Fibroblast of peridontal ligament (primary cell): ENCODE data around the gene TUBG2.

ENCODE experiments used
- DNase-seq: peaks from one replicate; pipeline ENCODE4 v3.0.0-alpha.2; 2010; ENCODE audit errors: extremely low read depth

The TUBG2 gene

GRCh38 chr17:42676424-42677011, 17.4 kb downstream of the TUBG2 start, which contains the start of gene PLEKHH3:
TSS of gene PLEKHH3 (minus strand) at chr17:42676994. CDS start at chr17:42676563, 431 bp downstream.
- no peak for DNase-seq

GRCh38 chr17:42677012-42677857, 18.2 kb downstream of the TUBG2 start:
- peak; percentile 99 for DNase-seq

- peak; percentile 77 for DNase-seq
These were observed 19.1 kb downstream of the TUBG2 start for GRCh38 chr17:42677921-42678781.

GRCh38 chr17:42678951-42679491, 19.9 kb downstream of the TUBG2 start:
- no peak for DNase-seq

GRCh38 chr17:42679492-42680330, 20.6 kb downstream of the TUBG2 start:
- peak; percentile 63 for DNase-seq

GRCh38 chr17:42680331-42680808, 21.3 kb downstream of the TUBG2 start:
- DNase-seq, result no peak

- DNase-seq, result peak; percentile 76
These were observed 23.1 kb downstream of the TUBG2 start, which contains the start of gene CNTNAP1 for GRCh38 chr17:42681976-42682721. TSS of gene CNTNAP1 (plus strand) at chr17:42682531. CDS start at chr17:42682830, 299 bp downstream.

GRCh38 chr17:42682722-42683403, 23.8 kb downstream of the TUBG2 start:
- DNase-seq, result peak; percentile 64

- no peak for DNase-seq
These were observed 24.4 kb downstream of the TUBG2 start for GRCh38 chr17:42683407-42684034.

- DNase-seq, result no peak
These were observed 26.0 kb downstream of the TUBG2 start for GRCh38 chr17:42684929-42685556.

- no peak for DNase-seq
These were observed 26.7 kb downstream of the TUBG2 start for GRCh38 chr17:42685831-42686230.

- no peak for DNase-seq
These were observed 27.5 kb downstream of the TUBG2 start for GRCh38 chr17:42686520-42687128.

- DNase-seq, result no peak
These were observed 28.7 kb downstream of the TUBG2 start for GRCh38 chr17:42687707-42688320.

- no peak for DNase-seq
These were observed 31.5 kb downstream of the TUBG2 start for GRCh38 chr17:42690596-42690995.

GRCh38 chr17:42691021-42691545, 32.0 kb downstream of the TUBG2 start:
- no peak for DNase-seq

- DNase-seq, result no peak
These were observed 33.4 kb downstream of the TUBG2 start for GRCh38 chr17:42692489-42692888.

GRCh38 chr17:42694524-42694923, 35.4 kb downstream of the TUBG2 start:
- no peak for DNase-seq
